BLaER1 (cell line): ENCODE data around the gene CACNA1C.

Experiments used
- H3K27ac ChIP-seq: shearing (Covaris generic); formaldehyde crosslinking; 2 replicates; pipeline ENCODE4 v1.8.1; 2022
- H3K27me3 ChIP-seq: shearing (Covaris generic); formaldehyde crosslinking; 2 replicates; pipeline ENCODE4 v1.8.1; 2022
- H3K36me3 ChIP-seq: shearing (Covaris generic); formaldehyde crosslinking; 2 replicates; pipeline ENCODE4 v1.8.1; 2022
- H3K4me1 ChIP-seq: shearing (Covaris generic); formaldehyde crosslinking; 2 replicates; pipeline ENCODE4 v1.8.1; 2022
- H3K4me2 ChIP-seq: shearing (Covaris generic); formaldehyde crosslinking; 2 replicates; pipeline ENCODE4 v1.8.1; 2022
- H3K4me3 ChIP-seq: shearing (Covaris generic); formaldehyde crosslinking; 2 replicates; pipeline ENCODE4 v1.8.1; 2022
- H3K9ac ChIP-seq: shearing (Covaris generic); formaldehyde crosslinking; 2 replicates; pipeline ENCODE4 v1.8.1; 2022
- H3K9me3 ChIP-seq: shearing (Covaris generic); formaldehyde crosslinking; 2 replicates; pipeline ENCODE4 v1.8.1; 2022
- H4K20me1 ChIP-seq: shearing (Covaris generic); formaldehyde crosslinking; 2 replicates; pipeline ENCODE4 v1.8.1; 2022
- Cebpa-rat ChIP-seq: shearing (Covaris generic); IDR thresholded peaks from 2 replicates; pipeline ENCODE4 v1.8.1; 2022

Gene CACNA1C

GRCh38 chr12:2548081-2548480, 495.3 kb downstream of the CACNA1C start:
- Histone ChIP-seq H3K27ac (no peak overlapping the region), H3K4me3 (no peak overlapping the region), H3K9ac (no peak overlapping the region), H4K20me1 (no peaks in the 10 kb centered on the region), H3K4me2 (no peak overlapping the region), H3K27me3 (no peaks in the 10 kb centered on the region), H3K9me3 (no peaks in the 10 kb centered on the region), H3K36me3 (no peaks in the 10 kb centered on the region), H3K4me1 (no peaks in the 10 kb centered on the region)
- no peak for TF ChIP-seq Cebpa-rat

DNA sequence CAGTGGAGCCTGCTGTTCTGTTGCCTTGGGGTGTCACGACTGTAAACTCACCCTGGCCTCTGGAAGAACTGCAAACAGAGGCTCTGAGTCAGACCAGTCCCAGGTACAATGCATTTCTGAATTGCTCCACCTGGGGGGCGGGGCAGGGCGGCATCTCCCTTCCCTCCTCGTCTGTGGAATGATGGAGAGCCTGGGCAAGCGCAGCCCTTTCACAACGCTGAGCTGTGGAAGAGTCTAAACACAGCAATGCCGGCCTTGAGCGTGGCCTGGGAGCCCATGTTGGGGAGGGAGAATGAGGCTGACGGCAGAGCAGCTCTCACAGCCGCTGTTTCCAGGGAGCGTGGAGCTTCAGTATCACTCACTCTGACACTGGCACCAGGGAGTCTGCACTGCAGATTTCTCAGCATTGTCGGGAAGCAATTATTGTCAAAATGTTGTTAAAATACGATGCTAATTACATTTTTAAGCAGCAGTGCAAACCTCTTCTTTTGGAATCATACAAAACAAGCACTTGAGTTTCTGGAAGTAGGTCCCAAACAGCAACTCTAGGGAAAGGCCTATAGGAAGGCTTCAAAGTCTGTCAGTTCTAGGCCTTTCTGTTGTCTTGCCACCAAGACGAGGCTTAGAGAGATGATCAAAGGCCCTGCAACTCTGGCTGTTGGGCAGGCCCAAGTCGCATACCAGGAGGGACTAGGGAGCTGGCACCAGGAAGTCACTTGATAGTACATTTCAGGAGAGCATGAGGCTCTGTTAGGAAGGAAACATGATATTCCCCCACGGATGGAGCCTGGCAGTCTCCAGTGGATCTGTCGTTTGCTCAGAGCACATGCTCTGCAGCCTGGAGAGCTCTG, 498.0 kb downstream of the CACNA1C start:
- H3K9ac ChIP-seq, result no peak overlapping the region
- no peak overlapping the region for H3K4me3 ChIP-seq
- no peak overlapping the region for H3K27ac ChIP-seq
- no peaks in the 10 kb centered on the region for H4K20me1 ChIP-seq
- no peaks in the 10 kb centered on the region for H3K36me3 ChIP-seq
- no peaks in the 10 kb centered on the region for H3K27me3 ChIP-seq
- H3K4me2 ChIP-seq, result no peak overlapping the region
- H3K4me1 ChIP-seq, result no peaks in the 10 kb centered on the region
- no peaks in the 10 kb centered on the region for H3K9me3 ChIP-seq
- no peak for TF ChIP-seq Cebpa-rat

GRCh38 chr12:2551412-2551900, 498.7 kb downstream of the CACNA1C start:
- H3K27ac ChIP-seq, result no peak overlapping the region
- no peaks in the 10 kb centered on the region for H4K20me1 ChIP-seq
- H3K4me2 ChIP-seq, result no peak overlapping the region
- no peaks in the 10 kb centered on the region for H3K4me1 ChIP-seq
- H3K4me3 ChIP-seq, result no peak overlapping the region
- no peak overlapping the region for H3K9ac ChIP-seq
- H3K27me3 ChIP-seq, result no peaks in the 10 kb centered on the region
- no peaks in the 10 kb centered on the region for H3K9me3 ChIP-seq
- H3K36me3 ChIP-seq, result no peaks in the 10 kb centered on the region
- TF ChIP-seq Cebpa-rat, result no peak

DNA sequence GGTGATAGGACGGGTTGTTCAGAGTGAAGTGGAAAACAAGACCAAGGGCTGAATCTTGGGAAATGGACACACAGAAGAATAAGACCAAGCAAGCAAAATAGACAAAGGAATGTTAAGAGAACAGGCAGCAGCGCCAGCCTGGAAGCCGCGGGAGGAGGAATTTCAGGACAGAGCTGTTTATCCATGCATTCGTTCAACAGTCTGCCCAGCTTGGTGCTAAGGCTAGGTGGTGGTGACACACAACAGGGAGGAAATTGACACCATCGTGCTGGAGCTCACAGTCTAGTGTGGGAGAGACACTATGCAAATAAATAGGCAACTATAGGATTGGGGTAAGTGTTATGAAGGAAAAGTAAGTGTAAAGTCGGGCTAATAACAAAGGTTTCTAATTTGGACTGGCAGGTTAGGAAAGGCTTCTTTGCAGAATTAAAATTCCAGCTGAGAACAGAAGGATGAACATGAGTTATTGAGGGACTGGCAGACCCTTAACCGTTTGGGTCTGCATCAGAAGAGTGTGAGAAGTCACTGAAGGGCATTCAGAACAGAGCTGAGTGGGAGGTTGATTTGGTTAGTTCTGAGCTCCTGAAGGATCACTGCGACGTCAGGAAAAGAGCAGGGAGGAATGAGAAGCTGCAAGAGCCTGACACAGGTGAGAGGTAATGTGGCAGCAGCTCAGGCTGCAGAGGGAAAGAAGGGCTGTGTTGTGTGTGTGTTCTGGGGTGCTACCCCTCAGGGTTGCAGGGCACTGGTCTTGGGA, 499.4 kb downstream of the CACNA1C start:
- H3K4me2 ChIP-seq, result no peak overlapping the region
- no peak overlapping the region for H3K9ac ChIP-seq
- no peaks in the 10 kb centered on the region for H3K27me3 ChIP-seq
- no peak overlapping the region for H3K4me3 ChIP-seq
- TF ChIP-seq Cebpa-rat, result no peak
- no peaks in the 10 kb centered on the region for H3K9me3 ChIP-seq
- H4K20me1 ChIP-seq, result no peaks in the 10 kb centered on the region
- no peaks in the 10 kb centered on the region for H3K36me3 ChIP-seq
- H3K4me1 ChIP-seq, result no peaks in the 10 kb centered on the region
- H3K27ac ChIP-seq, result no peak overlapping the region

DNA sequence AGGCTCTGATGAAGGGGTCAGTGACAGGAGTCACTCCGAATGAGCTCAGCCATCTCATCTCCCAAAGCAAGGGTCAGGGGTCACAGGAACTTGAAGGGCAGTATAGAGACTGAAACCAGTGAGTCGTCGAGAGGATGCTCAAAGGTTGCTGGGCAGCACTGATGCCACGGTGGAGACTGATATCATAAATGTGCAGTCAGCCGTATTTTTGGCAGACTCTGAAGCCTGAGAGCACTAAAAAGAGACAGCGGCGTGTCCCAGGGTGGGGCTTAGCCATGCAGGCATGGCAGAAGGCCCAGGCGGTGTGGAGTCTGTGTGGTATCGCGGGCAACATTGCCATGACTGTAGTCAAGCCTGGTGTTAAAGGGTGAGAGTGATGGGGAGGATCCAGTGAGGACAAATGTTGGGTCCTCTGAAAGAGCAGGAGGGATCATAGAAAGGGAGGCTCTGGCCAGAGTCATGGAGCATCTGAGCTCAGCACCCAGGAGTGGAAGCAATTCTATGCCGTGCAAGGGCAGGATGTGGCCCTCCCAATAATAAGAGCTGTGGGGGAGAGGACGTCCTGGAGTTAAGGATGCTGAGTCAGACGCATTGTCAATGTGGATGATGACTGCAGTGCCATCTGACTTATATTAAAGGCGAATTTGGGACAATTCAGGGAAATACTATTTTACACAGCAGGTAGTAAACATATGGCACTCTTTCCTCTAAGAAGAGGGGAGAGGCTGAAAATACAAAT, 500.8 kb downstream of the CACNA1C start:
- no peak for TF ChIP-seq Cebpa-rat
- Histone ChIP-seq H4K20me1 (no peaks in the 10 kb centered on the region), H3K4me2 (no peak overlapping the region), H3K9me3 (no peaks in the 10 kb centered on the region), H3K27me3 (no peaks in the 10 kb centered on the region), H3K9ac (no peak overlapping the region), H3K4me1 (no peaks in the 10 kb centered on the region), H3K27ac (no peak overlapping the region), H3K4me3 (no peak overlapping the region), H3K36me3 (no peaks in the 10 kb centered on the region)

DNA sequence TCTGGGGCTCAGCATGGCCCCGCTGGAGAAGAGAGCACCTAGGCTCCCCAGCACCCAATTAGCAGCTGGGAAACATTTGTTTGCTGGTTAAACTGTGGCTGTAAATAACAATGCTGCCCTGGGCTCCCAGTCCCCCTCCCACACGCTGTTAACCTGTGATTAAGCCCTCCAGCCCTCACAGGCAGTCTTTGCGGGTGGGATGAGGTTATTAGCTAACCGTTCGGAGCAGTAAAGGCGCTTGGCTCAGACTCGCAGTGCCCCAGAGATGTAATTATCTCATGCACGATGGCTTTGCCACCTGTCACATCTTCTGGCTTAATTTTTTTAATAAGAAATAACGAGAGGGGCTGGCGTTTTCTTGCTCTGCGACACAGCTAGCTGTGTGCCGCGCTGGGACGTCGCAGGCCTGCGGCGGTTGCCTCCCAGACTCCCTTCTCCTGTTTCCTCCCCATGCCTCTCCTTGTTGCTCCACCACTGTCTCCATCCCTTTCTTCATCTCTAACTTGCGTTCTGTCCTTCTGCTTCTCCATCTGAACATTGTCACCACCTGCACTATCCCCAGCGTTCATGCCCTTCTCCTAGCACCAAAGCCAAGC, 502.8 kb downstream of the CACNA1C start:
- Histone ChIP-seq H3K9ac (no peak overlapping the region), H3K27ac (no peak overlapping the region), H3K4me1 (peaks cover 13% of the 10 kb centered on the region), H3K4me2 (no peak overlapping the region), H3K9me3 (no peaks in the 10 kb centered on the region), H4K20me1 (no peaks in the 10 kb centered on the region), H3K4me3 (no peak overlapping the region), H3K36me3 (no peaks in the 10 kb centered on the region), H3K27me3 (no peaks in the 10 kb centered on the region)
- TF ChIP-seq Cebpa-rat, result no peak

- Histone ChIP-seq H3K36me3 (no peaks in the 10 kb centered on the region), H3K4me3 (no peak overlapping the region), H3K4me2 (no peak overlapping the region), H3K9ac (no peak overlapping the region), H4K20me1 (no peaks in the 10 kb centered on the region), H3K9me3 (no peaks in the 10 kb centered on the region), H3K4me1 (peaks cover 30% of the 10 kb centered on the region), H3K27me3 (no peaks in the 10 kb centered on the region), H3K27ac (no peak overlapping the region)
- TF ChIP-seq Cebpa-rat, result no peak
Observed at GRCh38 chr12:2557597-2557996, 504.8 kb downstream of the CACNA1C start.

DNA sequence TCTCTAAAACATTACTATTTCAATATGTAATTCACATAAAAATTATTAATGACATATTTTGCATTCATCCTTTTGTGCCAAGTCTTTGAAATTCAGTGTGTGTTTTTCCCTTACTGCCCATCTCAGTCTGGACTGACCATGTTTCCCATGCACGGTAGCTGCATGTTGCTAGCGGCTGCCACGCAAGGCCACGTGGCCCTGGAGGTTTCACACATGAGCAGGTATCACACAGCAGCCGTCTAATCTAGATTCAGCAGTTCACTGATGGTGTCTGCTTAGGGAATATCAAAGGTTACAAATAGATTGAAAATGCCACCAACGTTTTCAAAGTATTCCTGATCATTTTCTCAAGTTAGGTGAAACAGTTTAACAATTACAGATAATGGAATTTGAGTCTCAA, 507.1 kb downstream of the CACNA1C start:
- peak overlapping the region; percentile 83 for H3K4me2 ChIP-seq
- H3K27me3 ChIP-seq, result no peaks in the 10 kb centered on the region
- no peak overlapping the region for H3K9ac ChIP-seq
- no peak overlapping the region for H3K27ac ChIP-seq
- no peaks in the 10 kb centered on the region for H3K9me3 ChIP-seq
- no peak overlapping the region for H3K4me3 ChIP-seq
- peaks cover 30% of the 10 kb centered on the region for H3K4me1 ChIP-seq
- no peak for TF ChIP-seq Cebpa-rat
- H3K36me3 ChIP-seq, result no peaks in the 10 kb centered on the region
- no peaks in the 10 kb centered on the region for H4K20me1 ChIP-seq

DNA sequence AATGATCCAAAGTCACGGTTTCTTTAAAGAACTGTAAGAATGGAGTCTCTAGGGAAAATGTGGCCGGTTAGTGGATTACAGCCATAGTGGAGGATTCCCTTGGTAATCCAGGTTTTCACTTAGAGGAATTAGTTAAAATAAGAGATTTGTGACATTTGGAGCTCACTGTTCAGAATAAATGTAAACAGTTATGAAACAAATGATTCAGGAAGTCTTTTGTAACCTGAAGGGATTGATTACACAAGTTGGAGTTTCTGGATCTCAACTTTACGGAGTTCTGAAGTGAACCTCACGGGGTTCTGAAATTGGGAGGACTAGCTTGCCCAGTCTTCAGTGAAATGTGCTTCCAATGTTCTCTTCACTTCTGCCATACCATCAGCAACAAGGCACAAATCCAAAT, 507.6 kb downstream of the CACNA1C start:
- Histone ChIP-seq H3K9me3 (no peaks in the 10 kb centered on the region), H3K27ac (no peak overlapping the region), H3K4me2 (peak overlapping the region; percentile 83), H4K20me1 (no peaks in the 10 kb centered on the region), H3K9ac (no peak overlapping the region), H3K36me3 (no peaks in the 10 kb centered on the region), H3K4me3 (no peak overlapping the region), H3K27me3 (no peaks in the 10 kb centered on the region), H3K4me1 (peaks cover 30% of the 10 kb centered on the region)
- TF ChIP-seq Cebpa-rat, result no peak
